Lung microvascular endothelial cell (primary cell): ENCODE data around the gene ZCCHC14. TPM values are rescaled to one million over a fixed set of nuclear protein-coding genes. Genes with fewer than 3 reads are reported as not detected.
A peak's percentile ranks its signal among the peaks of the same experiment; 100 is the strongest.
"Not testable (repeated sequence)": the region's sequence is repeated elsewhere in the genome, so short reads cannot be mapped to it uniquely, and the experiment has no call there.

ENCODE experiments used
- DNase-seq, 2 donors: peaks; one replicate each; pipeline versions ENCODE4 v3.0.0 to v3.0.0-alpha.2; 2010; ENCODE audit warnings: low read depth in 2 of 2
- total RNA-seq: library from RNA; depleted of rRNA; stranded (reverse); fragments of >200 nt; gene quantifications from 2 replicates; pipeline ENCODE4 v1.2.1, GENCODE V29; 2014

Gene ZCCHC14
- total RNA-seq, 1 donor from 2014 or later: 5.8 TPM

GRCh38 chr16:87481711-87482110 lies 11.1 kb downstream of the ZCCHC14 start:
- not testable (repeated sequence) for DNase-seq

GRCh38 chr16:87477209-87477981 lies 15.4 kb downstream of the ZCCHC14 start:
- not testable (repeated sequence) for DNase-seq

DNA sequence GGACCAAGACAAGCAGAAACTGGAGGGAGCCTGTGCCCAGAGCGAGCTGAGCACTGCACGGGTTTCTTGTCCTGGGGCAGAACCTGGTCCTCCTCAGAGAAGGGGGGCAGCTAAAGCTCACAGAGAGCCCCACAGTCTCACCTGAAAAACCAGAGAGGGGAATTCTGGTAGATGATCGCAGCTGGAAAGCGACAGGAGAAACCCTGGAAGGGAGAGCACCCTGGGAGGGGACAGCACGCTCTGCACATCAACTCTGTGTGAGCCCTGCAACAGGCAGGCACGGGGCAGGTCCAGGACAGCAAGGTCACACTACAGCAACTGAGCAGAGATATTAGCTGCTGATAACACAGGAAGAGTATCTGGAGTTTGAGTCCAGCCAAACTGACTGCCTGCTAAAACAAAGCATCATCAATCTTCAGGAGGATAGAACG lies 18.2 kb downstream of the ZCCHC14 start:
- DNase-seq: no peak

DNA sequence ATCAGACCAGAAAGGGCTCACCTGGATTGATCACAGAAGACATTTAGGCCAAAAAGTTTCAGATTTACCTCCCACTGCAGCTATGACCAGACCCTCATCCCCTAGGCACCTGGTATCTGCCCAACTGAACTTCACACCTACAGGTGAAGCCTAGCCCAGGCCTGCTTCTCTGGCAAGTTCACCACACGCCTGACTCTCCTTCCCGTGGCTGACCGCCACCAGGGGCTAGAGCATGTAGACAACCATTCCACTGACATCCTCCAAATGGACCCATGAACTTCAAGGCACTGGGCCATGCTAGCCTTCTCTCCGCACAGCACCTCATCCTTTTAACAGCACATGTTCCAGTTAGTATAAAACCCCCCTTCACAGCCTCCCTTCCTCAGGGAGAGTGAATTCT lies 18.8 kb downstream of the ZCCHC14 start:
- no peak for DNase-seq

DNA sequence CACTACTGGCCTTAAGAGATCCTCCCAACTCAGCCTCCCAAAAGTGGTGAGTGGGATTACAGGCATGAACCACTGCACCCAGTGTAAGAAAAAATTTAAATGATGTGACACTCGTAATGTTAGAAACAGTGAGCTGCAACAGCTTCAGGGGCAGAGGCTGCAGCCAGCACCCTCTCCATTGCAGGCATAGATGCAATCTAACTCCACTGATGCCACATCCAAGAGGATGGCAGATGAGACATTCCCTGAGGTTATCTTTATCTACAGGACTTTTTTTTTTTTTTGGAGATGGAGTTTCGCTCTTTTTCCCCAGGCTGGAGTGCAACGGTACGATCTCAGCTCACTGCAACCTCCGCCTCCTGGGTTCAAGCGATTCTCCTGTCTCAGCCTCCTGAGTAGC lies 19.9 kb downstream of the ZCCHC14 start:
- no peak for DNase-seq

- no peak for DNase-seq
Measured at GRCh38 chr16:87472142-87472778, 20.6 kb downstream of the ZCCHC14 start.

GRCh38 chr16:87471278-87472141 lies 21.3 kb downstream of the ZCCHC14 start:
- no peak for DNase-seq

DNA sequence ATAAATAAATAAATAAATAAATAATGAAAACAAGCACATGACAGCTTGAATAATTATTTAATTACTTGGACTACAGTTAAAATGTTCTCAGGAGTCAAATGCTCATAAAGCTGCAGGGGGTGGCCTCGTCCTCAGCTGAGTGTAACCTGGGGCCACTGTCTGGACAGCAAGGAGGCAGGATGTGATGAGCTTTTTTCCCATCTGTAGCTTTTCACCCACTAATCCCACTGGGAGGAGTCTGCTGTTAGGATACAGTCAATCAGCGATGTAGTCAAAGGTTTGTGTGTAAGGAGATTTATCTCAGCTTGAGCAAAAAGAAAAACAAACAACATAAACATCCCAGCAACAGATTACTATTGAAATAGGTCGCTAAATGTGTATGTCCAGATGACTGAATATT lies 22.5 kb downstream of the ZCCHC14 start:
- peak in 1 of 2 donors; percentile 45 for DNase-seq

- no peak for DNase-seq
Measured at GRCh38 chr16:87469169-87469568, 23.7 kb downstream of the ZCCHC14 start.

GRCh38 chr16:87468550-87468949 lies 24.3 kb downstream of the ZCCHC14 start:
- DNase-seq: no peak

- DNase-seq: no peak
Measured at GRCh38 chr16:87466975-87467501, 25.8 kb downstream of the ZCCHC14 start.

- DNase-seq: no peak
Measured at GRCh38 chr16:87465879-87466278, 26.9 kb downstream of the ZCCHC14 start.

DNA sequence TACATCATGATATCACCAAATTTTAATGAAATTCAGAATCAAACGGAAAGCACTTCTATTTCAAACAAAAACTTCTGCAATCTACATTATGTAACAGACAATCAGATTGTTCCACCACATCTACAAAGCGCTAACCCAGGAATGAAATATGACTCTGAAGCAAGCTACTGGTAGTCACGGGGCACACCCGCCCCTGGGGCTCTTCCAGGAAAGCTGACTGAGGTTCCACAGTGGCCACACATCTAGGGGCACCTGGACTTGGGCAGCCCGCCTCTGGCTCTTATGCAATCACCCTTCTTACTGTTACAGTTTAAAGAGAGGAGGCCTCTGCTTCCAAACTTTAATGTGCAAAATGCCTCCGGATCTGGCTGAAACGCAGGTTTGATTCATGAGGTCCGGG lies 27.5 kb downstream of the ZCCHC14 start:
- peak; percentile 59 to 60 for DNase-seq

GRCh38 chr16:87464691-87465300 lies 28.0 kb downstream of the ZCCHC14 start:
- peak; percentile 68 to 89 for DNase-seq

DNA sequence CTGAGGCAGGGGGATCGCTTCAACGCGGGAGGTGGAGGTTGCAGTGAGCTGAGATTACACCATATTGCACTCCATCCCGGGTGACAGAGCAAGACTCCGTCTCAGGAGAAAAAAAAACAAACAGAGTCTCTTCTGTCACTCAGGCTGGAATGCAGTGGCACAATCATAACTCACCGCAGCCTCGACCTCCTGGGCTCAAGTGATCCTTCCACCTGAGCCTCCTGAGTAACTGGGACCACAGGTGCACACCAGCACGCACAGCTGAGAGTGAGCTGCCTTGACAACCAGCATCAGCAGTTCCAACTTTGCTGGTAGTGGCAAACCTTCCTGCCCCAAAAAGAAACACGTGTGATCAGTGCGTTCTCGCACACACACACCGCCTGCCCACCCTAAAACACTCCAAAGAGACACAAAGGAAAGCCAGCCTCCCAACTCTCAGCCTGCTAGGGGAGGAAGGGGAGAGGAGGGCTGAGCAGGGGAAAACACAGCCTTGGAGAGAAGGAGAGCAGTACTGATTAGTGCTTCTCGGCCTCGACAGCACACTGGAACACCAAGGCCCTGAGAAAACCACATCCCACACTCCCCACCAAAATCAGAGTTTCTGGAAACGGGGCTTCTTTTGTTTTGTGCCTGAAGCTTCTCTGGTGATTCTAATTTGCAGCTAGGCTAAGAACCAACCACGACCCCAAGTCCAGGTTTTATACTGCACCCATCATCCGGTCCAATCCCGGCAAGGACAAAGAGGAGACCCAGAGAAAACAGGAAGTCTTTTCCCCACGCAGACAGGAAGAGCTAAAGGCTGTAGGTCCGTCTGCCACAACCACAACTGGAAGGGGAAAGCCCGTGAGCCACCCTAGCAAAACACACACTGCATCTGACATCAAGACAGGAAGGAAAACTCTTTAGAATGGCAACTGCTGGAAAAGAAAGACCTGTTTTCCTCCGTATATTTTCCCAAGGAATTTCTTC lies 28.8 kb downstream of the ZCCHC14 start:
- peak; percentile 64 to 94 for DNase-seq

DNA sequence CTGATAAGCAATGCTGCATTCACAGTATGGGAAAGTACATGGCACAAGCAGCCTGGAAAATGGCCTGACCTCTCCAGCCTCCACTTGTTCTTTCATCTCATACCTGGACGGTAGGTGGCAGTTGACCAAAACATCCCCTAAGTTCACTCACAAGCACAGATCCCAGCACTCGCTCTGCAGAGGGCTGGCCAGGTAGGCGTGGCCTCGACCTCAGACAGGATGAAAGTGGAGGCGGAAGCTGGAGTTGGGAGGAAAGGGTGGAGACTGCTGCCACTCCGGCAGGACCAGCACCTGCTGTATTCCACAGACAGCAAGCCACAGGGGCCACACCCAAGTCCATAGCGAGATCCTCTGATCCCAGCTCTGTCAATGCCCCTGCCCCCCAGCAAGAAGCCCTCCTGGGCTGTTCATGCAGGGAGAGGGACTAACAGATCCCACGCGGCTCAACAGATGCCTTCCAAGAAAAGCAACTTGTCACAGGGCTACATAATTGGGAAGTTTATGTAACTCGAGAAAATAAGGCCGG lies 31.3 kb downstream of the ZCCHC14 start:
- DNase-seq: peak; percentile 58 to 87

DNA sequence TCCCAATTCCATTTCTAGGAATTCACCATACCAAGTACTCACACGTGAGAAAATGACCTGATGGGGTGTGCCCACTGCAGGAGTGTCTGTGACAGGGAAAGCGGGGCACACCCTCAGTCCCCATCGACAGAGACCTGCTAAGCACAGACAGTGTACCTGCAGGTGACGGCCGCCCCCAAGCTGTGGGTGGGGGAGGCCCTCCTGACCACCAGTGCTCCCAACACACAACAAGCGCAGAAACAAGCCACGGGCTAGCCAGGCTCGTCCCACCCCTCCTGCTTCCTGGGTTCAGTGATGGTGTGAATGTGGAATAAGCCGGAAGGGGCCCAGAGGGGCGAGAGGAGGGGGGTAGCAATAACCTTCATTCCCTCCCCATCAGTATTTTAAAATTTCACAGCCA lies 31.9 kb downstream of the ZCCHC14 start:
- no peak for DNase-seq

GRCh38 chr16:87459833-87460232 lies 33.0 kb downstream of the ZCCHC14 start:
- DNase-seq: no peak

DNA sequence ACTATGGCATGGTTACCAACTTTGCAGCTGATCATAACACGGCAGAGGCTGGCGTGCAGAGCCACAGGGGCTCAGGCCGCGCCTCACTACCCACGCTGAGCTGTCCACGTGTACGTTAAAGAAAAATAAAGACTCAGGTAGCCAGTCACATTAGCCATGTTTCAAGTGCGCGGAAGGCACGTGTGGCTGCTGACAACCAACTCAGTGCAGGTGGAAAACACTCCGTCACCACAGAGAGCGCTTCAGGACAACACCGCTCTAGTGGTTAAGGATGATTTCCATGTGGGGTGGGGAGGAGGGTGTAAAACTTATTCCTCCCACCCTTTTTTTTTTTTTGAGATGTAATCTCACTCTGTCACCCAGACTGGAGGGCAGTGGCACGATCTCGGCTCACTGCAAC lies 33.8 kb downstream of the ZCCHC14 start:
- no peak for DNase-seq

GRCh38 chr16:87458424-87458915 lies 34.4 kb downstream of the ZCCHC14 start:
- DNase-seq: peak in 1 of 2 donors; percentile 32
